ENCODE data around the gene TRPM5. TPM values are rescaled to one million over a fixed set of nuclear protein-coding genes. Genes with fewer than 3 reads are reported as not detected.
"Not testable (repeated sequence)": the region's sequence is repeated elsewhere in the genome, so short reads cannot be mapped to it uniquely, and the experiment has no call there.

The TRPM5 gene, protein sequence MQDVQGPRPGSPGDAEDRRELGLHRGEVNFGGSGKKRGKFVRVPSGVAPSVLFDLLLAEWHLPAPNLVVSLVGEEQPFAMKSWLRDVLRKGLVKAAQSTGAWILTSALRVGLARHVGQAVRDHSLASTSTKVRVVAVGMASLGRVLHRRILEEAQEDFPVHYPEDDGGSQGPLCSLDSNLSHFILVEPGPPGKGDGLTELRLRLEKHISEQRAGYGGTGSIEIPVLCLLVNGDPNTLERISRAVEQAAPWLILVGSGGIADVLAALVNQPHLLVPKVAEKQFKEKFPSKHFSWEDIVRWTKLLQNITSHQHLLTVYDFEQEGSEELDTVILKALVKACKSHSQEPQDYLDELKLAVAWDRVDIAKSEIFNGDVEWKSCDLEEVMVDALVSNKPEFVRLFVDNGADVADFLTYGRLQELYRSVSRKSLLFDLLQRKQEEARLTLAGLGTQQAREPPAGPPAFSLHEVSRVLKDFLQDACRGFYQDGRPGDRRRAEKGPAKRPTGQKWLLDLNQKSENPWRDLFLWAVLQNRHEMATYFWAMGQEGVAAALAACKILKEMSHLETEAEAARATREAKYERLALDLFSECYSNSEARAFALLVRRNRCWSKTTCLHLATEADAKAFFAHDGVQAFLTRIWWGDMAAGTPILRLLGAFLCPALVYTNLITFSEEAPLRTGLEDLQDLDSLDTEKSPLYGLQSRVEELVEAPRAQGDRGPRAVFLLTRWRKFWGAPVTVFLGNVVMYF (N-terminal part only)
- 0.26 and 0.38 TPM in 2 replicates for polyA plus RNA-seq (2014; cell fraction: cytosol; rRNA removed)
- polyA plus RNA-seq (2014; cell fraction: nucleus; rRNA removed): 2.9 and 3.9 TPM in 2 replicates

DNA sequence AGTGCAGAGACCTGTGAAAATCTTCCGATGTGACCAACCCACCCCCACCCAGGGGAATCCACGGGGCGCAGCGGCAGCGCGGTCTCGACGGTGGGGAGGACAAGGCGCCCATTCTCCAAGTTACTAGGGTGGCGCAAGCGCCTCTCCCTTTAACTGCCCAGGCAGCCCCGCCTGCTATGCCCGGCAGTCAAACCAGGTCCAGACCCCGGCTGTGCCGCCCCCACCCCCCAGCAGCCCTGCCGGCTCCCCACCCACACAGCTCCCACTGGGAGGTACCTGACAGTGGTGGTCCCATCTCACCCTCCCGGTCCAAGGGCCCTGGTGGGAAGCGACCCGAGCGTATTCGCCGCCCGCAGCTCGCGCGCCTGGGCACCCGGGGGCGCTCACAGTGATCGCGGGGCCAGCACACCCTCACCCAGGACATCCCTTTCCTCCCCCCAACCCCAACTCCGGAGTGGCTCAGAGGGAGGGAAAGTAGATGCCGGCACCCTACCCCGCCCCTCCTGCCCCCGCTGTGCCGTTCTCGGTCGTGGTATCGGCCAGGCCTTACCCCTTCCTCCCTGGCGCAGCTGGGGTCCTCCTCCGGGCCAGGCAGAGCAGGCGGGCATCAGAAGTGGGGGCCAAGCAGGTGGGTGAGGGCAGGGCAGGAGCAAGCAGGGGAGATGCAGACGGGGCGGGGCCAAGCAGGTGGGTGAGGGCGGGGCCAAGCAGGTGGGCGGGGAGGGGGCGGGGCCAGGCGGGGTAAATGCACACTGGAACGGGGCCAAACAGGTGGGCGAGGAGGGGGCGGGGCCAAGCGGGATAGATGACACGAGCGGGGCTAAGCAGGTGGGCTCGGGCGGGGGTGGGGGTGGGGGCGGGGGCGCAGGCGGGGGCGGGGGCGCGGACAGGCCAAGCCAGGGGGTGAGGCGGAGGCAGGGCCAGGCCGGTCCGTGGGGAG, at the start of gene TRPM5:
Gene TRPM5, minus strand, starts transcription at position 634 of the 940 bp plus-strand sequence. CDS start 21,478 bp downstream, outside the sequence.
- no peak for DNase-seq (ENCODE audit: low spot score)

DNA sequence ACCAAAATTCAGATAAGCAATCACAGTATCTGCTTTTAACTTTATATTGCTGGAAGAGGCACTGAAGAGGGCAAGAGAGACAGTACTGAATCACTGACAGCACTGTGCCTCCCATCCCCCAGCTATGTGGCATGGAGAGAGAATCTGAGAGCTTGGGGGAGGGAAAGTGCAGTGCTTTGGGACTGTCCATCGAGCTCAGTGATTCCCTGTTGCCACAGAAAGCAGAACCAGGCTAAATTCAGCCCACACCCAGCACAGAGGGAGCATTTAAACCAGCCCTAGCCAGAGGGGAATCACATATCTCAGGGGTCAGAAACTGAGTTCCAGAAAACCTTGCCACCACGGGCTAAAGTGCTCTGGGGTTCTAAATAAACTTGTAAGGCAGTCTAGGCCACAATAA, 44.8 kb upstream of the TRPM5 start:
- DNase-seq (ENCODE audit: low spot score): no peak

DNA sequence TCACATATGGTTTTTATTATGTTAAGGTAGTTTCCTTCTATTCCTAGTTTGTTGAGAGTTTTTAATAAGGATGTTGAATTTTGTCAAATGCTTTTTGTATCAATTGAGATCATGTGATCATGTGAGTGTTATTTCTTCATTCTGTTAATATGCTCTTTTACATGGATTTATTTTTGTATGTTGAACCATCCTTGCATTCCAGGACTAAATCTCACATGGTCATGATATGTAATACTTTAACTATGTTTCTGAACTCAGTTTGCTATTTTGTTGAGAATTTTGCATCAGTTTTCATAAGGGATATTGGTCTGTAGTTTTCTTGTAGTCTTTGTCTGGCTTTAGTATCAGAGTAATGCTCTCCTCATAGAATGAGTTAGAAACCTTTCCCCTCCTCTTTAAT, 43.7 kb upstream of the TRPM5 start:
- DNase-seq (ENCODE audit: low spot score): no peak

DNA sequence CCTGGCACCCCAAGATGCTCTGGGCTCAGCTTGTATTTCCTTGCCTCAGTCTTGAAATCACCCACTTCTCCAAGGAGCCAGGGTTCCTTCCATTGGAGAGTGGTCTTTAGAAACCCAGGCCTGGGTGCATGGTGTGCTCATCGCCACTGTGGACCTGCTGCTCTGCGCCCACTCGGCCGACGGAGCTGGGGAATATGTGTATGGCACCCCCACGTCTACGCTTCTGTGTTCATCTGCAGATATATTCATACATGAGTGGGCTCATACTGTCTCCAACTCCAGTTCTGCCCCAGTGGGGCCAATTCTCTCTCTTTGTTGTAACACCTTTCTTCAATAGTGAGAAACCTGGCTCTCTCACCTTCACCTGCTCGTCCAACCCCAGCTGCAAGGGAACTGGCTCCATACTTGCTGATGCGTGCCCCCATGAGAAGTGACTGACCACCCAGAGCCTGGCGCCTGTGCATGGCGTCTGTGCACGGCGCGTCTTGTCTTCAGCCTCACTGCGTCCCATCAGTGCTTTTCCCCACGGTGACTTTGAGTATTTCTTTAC, 40.3 kb upstream of the TRPM5 start:
- no peak for DNase-seq (ENCODE audit: low spot score)

DNA sequence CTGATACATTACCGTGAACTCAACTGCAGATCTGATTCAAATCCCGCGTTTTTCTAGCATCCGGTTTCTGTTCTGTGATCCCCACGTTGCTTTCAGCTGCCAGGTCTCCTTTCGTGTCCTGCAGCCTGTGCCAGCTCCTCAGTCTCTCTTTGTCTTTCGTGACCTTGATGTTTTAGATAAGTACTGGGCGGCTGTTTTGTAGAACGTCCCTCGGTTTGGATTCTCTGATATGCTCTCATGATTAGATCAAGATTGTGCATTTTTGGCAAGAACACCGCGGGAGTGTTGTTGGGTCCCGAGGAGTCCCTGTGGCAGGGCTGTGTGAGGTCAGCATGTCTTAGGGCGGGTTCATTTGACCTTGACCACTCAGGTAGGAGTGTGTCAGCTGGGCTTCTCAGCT, 39.1 kb upstream of the TRPM5 start:
- no peak for DNase-seq (ENCODE audit: low spot score)

DNA sequence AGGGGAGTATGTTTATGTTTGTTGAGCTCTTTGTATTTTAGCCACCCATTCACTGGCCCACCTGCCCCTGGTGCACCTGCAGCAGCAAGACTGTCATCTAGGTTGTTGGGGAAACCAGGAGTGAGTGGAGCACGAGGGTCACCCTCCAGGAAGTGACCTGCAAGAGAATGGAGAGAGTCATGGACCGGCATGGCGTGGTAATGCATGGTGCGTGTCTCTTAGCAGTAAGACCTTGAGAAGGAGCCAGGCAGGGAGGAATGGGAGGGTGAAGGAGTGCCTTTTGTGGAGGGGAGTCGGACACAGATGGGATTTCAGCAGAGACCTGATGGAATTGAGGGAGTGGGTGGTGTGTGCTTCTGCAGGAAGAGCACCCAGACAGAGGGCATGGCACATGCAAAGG, 38.4 kb upstream of the TRPM5 start:
- no peak for DNase-seq (ENCODE audit: low spot score)

DNA sequence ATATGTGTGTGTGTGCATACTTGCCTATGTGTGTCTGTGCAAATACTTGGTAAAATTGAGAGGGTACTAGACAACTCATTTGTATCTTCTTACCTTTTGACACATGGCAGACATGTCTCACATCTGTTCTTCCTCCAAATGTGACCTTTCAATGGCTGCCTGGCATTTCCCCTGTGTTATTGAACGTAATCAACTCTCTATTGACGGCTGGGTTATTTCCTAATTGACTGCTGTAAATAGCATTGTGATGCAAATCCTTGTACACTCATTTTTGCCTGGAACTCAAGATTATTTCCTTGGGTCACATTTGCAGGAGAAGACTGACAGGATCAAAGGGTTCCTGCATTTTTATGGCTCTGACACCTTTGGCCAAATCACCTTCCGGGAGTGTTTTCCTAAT, 37.9 kb upstream of the TRPM5 start:
- no peak for DNase-seq (ENCODE audit: low spot score)

DNA sequence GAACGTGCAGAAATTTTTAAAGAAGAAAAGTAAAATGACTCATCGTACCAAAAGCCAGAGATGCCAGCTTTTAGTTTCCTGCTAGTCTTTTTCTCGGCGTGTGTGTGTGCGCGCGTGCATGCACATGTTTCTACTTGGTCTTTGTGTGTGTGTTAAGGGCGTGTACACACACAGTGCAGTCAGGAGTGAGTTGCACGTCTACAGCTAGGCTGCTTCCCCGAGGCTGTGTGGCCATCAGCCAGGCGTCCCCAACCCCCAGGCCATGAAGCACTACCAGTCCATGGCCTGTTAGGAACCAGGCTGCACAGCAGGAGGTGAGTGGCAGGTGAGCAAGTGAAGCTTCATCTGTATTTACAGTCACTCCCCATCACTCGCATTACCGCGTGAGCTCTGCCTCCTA, 36.9 kb upstream of the TRPM5 start:
- DNase-seq (ENCODE audit: low spot score): no peak

DNA sequence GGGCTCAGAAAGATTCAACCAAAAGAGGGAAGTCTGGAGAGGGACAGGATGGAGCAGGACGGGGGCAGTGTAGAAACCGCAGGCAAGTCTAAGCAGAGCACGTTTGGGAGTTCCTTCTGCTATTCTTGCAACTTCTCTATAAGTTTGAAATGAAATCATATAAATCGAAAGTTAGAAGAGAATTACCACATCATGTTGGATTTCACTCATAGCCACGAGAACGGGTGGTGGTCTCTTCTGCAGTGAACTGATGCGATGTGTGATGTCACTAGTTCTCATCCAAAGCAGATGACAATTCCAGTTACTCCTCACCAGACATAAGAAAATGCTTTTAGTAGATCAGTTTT, 36.5 kb upstream of the TRPM5 start:
- no peak for DNase-seq (ENCODE audit: low spot score)

DNA sequence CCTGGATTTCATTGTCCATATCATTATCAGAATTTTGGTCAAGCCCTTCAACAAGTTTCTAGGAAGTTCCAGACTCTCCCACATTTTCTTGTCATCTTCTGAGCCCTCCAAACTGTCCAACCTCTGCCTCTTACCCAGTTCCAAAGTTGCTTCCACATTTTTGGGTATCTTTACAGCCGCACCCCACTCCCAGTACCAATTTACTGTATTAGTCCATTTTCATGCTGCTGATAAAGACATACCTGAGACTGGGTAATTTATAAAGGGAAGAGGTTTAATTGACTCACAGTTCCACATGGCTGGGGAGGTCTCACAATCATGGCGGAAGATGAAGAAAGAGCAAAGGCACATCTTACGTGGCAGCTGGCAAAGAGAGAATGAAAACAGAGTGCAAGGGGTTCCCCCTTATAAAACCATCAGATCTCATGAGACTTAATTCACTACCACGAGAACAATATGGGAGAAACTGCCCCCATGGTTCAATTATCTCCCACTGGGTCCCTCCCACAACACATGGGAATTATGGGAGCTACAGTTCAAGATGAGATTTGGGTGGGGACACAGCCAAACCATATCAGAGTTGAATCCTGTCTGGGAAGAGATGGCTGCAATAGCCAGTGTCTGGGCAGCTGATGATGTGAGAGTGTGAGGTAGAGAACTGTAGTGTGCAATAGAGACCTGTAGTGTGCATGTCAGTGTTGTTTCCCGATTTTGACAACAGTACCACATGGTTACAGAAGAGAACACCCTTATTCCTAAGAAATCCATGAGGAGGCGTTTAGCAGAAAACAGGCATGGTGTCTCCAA, 36.0 kb upstream of the TRPM5 start:
- not testable (repeated sequence) for DNase-seq (ENCODE audit: low spot score)

DNA sequence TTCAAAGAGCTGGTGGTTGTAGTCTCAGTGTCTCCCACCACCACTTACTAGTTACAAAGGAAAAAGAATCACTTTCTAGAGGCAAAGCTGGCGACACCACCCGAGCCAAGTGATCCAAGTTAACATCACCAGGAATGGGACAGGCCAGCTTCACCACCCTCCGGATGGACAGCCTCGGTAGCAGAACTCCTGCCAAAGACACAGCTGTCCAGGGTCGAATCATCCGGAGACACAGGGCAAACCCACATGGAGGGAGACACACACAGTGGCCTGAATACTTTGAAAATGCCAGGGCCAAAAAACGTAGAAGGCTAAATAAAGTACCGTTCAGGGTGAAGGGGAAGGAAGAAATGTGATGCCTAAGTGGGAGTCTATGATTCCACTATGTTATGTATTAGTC, 33.6 kb upstream of the TRPM5 start:
- no peak for DNase-seq (ENCODE audit: low spot score)

DNA sequence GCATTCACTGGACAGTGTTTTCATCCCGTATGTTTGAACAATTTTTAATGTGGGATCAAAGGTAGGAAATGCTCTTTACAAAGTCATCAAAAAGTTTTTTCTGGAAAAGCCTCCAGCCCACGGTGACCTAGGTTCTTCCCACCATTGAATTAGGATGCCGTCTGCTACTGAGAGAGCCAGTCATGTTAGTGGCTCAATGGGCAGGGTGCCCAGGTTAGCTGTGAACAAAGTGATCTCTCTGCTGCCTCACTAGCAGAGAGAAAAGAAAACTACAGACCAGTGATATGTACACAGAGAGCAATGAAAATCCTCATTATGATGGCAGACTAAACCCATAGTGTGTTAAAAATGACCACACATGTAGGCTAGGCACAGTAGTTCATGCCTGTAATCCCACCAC, 32.9 kb upstream of the TRPM5 start:
- no peak for DNase-seq (ENCODE audit: low spot score)

DNA sequence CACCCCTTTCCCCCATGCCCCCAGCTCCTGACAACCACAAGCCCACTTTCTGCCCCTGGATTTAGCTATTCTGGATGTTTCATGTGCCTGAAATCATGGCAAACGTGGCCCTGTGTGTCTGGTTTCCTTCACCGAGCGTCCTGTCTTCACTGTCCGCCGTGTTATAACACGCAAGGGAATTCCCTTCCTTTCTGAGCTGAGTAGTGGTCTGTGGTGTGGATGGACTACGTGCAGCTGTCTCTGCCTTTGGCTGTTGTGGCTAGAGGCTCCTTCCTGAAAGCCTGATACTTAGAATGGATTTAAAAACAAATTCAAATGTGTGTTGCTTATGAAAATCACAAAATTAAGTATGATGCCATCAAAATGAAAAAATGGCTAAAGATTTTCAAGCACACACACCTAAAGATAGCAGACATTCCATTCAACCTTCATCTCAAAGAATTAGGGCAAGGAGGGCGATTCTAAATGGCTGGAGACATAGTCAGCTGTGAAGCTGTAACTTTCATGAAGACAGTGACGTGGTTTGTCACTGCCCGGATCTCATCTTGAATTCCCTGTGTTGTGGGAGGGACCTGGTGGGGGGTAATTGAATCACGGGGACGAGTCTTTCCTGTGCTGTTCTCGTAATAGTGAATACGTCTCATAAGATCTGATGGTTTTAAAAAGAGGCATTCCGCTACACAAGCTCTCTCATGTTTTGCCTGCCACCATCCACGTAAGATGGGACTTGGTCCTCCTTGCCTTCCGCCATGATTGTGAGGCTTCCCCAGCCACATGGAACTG, 31.0 kb upstream of the TRPM5 start:
- DNase-seq (ENCODE audit: low spot score): no peak

DNA sequence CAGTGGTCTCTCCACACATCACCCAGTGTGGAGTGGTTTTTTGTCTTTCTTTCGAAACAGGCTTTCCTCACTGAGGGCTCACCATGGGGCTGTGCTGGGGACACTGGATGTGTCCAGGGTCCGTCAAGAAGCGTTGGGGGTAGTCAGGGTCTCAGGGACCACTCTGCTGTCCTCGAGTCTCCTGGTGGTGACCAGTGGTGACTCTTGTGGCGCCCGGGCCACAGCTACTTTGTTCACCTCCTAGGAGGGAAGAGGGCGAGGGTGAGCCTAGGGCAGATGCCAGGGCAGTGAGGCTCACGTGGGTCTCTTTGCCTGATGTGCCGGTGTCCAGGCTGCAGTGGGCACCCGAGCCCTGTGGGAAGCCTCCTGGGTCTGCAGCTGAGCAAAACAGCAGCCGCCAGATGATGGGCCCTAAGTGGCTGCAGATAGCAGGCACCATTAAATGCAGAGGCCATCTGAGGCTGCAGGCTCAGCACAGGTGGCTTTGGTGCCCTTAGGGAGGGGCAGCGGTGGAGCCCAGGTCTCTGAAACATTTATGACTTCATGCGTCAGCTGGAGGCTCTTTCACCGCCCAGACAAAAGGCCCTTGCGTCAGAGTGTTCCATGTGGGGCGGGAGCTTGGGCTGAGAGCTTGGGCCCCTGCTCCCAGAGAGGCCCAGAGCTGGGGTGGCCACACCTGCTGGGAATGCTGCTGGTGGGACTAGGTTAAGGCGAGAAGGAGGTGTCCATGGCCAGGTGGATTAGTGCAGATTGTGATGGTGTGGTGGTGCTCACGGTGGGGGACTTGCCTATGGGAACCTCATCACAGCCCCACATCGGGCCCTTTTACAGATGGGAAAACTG, 30.0 kb upstream of the TRPM5 start:
- no peak for DNase-seq (ENCODE audit: low spot score)

DNA sequence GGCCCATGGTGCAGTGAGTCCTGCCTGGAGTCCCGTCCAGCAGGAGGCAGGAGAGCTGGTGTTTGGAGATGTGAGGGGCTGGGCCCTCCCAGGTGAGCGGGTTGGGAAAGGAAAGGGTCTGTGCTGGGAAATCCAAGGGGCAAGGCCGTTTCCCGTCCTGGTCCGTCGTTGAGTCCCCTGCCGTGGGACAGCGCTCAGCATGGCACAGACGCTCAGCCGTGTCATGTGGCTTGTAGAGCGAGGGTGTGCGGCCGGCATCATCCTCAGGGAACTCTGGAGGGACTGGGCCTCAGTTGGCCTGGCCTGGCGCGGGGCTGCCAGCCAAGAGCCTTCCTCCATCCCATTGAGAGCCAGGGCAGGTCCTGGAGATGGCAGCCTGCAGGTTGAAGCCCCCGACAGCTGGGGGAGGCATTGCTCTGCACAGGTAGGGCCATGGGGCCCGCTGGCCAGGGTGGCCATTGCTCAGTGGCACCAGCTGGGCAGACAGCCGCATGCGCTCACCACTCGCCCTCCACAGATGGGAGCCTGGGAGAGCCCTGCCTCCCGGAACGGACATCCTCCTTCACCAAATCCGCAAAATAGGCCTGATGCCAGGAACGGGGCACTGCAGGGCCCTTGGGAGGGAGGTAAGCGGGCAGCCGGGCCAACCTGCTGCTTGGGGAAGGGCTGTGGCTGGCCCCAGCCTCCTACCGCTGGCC, 29.2 kb upstream of the TRPM5 start:
- DNase-seq (ENCODE audit: low spot score): no peak

DNA sequence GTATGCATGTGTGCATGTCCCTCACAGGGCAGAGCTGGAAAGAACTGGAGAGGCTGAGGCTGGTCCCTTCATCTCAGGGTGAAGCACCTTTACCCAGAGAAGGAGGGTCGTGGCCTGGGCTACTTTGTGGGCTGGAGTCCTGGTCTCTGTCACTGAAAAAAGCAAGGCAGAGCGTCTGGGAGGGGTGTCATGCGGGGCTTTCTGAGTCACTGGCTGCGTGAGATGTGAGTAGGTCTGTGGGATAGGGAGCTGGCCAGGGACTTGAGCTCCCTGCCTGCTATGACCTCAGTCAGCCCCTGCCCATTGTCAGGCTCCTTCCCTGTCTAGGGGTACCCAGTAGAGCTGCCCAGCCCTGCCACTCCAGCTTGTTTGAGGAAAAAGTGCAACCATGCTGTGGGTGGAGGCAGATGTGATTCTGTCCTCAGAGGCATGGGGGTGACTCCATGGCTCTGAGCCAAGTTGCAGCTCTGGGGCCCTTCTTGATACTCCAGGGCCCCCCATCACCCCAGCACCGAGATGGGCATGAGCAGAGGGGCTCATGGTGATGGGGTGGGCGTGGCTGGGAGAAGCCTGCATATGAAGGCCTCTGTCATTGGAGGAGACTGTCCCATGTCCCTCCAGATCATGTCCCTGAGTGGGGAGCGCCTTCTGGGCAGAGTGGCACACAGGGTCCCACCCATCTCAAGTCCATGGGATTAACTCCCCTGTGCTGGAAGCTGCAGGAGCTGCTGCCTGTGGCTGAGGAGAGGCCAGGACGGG, 28.3 kb upstream of the TRPM5 start:
- DNase-seq (ENCODE audit: low spot score): no peak

DNA sequence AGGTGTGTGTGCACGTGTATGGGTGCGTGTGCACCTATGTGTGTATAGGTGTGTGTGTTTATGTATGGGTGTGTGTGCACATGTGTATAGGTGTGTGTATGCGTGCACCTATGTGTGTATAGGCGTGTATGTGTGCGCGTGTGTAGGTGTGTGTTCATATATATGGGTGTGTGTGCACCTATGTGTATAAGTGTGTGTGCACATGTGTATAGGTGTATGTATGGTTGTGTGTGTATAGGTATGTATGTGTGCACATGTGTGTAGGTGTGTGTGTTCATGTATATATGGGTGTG, 27.4 kb upstream of the TRPM5 start:
- no peak for DNase-seq (ENCODE audit: low spot score)

Data from SK-N-DZ (cell line).